ENCODE results near the gene AFDN.

The AFDN gene

GRCh38 chr6:167832497-167833395 is 6.0 kb downstream of the AFDN start:
- Histone ChIP-seq H4K20me1 (ENCODE audit: low read depth, low read length) (peaks cover 65% of the 10 kb centered on the region), H3K27ac (ENCODE audit: low read depth, low read length) (no peak overlapping the region), H3K27me3 (ENCODE audit: low read length) (no peaks in the 10 kb centered on the region), H3K79me2 (ENCODE audit: insufficient read depth, low read length) (peaks cover 7% of the 10 kb centered on the region), H3F3A (ENCODE audit: insufficient read depth) (0 out of 2 replicates have a peak, but pooled peaks cover 7% of the 10 kb centered on the region), H2AFZ (ENCODE audit: low read depth, low read length, severe bottlenecking) (no peak overlapping the region), H3K9ac (ENCODE audit: low read length) (no peak overlapping the region), H3K9me2 (replicated peaks; ENCODE audit: insufficient read depth, low read length) (no peaks in the 10 kb centered on the region), H3K9me3 (ENCODE audit: insufficient read depth, low read length) (no peaks in the 10 kb centered on the region), H3K4me2 (ENCODE audit: low read depth, low read length, poor library complexity, severe bottlenecking) (no peak overlapping the region), H3K36me3 (ENCODE audit: low read length) (no peaks in the 10 kb centered on the region), H3K4me3 (ENCODE audit: insufficient read depth, low read length, poor library complexity, severe bottlenecking) (no peak overlapping the region)
- TF ChIP-seq EZH2phosphoT487 (conservative IDR thresholded peaks at IDR 0.05; ENCODE audit: low read length) = no peak

- H4K20me1 ChIP-seq (ENCODE audit: low read depth, low read length) = peaks cover 64% of the 10 kb centered on the region
These were observed 6.7 kb downstream of the AFDN start for GRCh38 chr6:167833396-167833763.

GRCh38 chr6:167835260-167835659 is 8.5 kb downstream of the AFDN start:
- Histone ChIP-seq H2AFZ (ENCODE audit: low read depth, low read length, severe bottlenecking) (no peak overlapping the region), H3K27ac (ENCODE audit: low read depth, low read length) (no peak overlapping the region), H4K20me1 (ENCODE audit: low read depth, low read length) (peaks cover 62% of the 10 kb centered on the region), H3K36me3 (ENCODE audit: low read length) (no peaks in the 10 kb centered on the region), H3K4me3 (ENCODE audit: insufficient read depth, low read length, poor library complexity, severe bottlenecking) (no peak overlapping the region), H3F3A (ENCODE audit: insufficient read depth) (no peaks in the 10 kb centered on the region), H3K9me3 (ENCODE audit: insufficient read depth, low read length) (no peaks in the 10 kb centered on the region), H3K27me3 (ENCODE audit: low read length) (no peaks in the 10 kb centered on the region), H3K79me2 (ENCODE audit: insufficient read depth, low read length) (peaks cover 15% of the 10 kb centered on the region), H3K9me2 (replicated peaks; ENCODE audit: insufficient read depth, low read length) (no peaks in the 10 kb centered on the region), H3K4me2 (ENCODE audit: low read depth, low read length, poor library complexity, severe bottlenecking) (no peak overlapping the region), H3K9ac (ENCODE audit: low read length) (no peak overlapping the region)
- no peak for TF ChIP-seq EZH2phosphoT487 (conservative IDR thresholded peaks at IDR 0.05; ENCODE audit: low read length)
- TF ChIP-seq CTCF (IDR thresholded peaks at IDR 0.05; ENCODE audit: insufficient read depth, low read length, poor library complexity, severe bottlenecking) = no peak

More at GRCh38 chr6:167833396-167833763, 6.7 kb downstream of the AFDN start:
- Histone ChIP-seq H3K9me2 (replicated peaks; ENCODE audit: insufficient read depth, low read length) (no peaks in the 10 kb centered on the region), H2AFZ (ENCODE audit: low read depth, low read length, severe bottlenecking) (no peak overlapping the region), H3K4me3 (ENCODE audit: insufficient read depth, low read length, poor library complexity, severe bottlenecking) (no peak overlapping the region), H3K27me3 (ENCODE audit: low read length) (no peaks in the 10 kb centered on the region), H3K4me2 (ENCODE audit: low read depth, low read length, poor library complexity, severe bottlenecking) (no peak overlapping the region), H3K9ac (ENCODE audit: low read length) (no peak overlapping the region), H3K36me3 (ENCODE audit: low read length) (no peaks in the 10 kb centered on the region), H3K9me3 (ENCODE audit: insufficient read depth, low read length) (no peaks in the 10 kb centered on the region), H3K79me2 (ENCODE audit: insufficient read depth, low read length) (peaks cover 7% of the 10 kb centered on the region), H3F3A (ENCODE audit: insufficient read depth) (0 out of 2 replicates have a peak, but pooled peaks cover under 1% of the 10 kb centered on the region), H3K27ac (ENCODE audit: low read depth, low read length) (no peak overlapping the region)
- TF ChIP-seq EZH2phosphoT487 (conservative IDR thresholded peaks at IDR 0.05; ENCODE audit: low read length) (no peak), CTCF (IDR thresholded peaks at IDR 0.05; ENCODE audit: insufficient read depth, low read length, poor library complexity, severe bottlenecking) (no peak)

GRCh38 chr6:167836721-167837120 is 10.0 kb downstream of the AFDN start:
- Histone ChIP-seq H2AFZ (ENCODE audit: low read depth, low read length, severe bottlenecking) (no peak overlapping the region), H3K9ac (ENCODE audit: low read length) (no peak overlapping the region), H3K27ac (ENCODE audit: low read depth, low read length) (no peak overlapping the region), H3K9me2 (replicated peaks; ENCODE audit: insufficient read depth, low read length) (no peaks in the 10 kb centered on the region), H4K20me1 (ENCODE audit: low read depth, low read length) (peaks cover 61% of the 10 kb centered on the region), H3F3A (ENCODE audit: insufficient read depth) (no peaks in the 10 kb centered on the region), H3K36me3 (ENCODE audit: low read length) (no peaks in the 10 kb centered on the region), H3K4me2 (ENCODE audit: low read depth, low read length, poor library complexity, severe bottlenecking) (no peak overlapping the region), H3K9me3 (ENCODE audit: insufficient read depth, low read length) (no peaks in the 10 kb centered on the region), H3K27me3 (ENCODE audit: low read length) (no peaks in the 10 kb centered on the region), H3K4me3 (ENCODE audit: insufficient read depth, low read length, poor library complexity, severe bottlenecking) (no peak overlapping the region), H3K79me2 (ENCODE audit: insufficient read depth, low read length) (peaks cover 15% of the 10 kb centered on the region)
- TF ChIP-seq EZH2phosphoT487 (conservative IDR thresholded peaks at IDR 0.05; ENCODE audit: low read length) = no peak
- no peak for TF ChIP-seq CTCF (IDR thresholded peaks at IDR 0.05; ENCODE audit: insufficient read depth, low read length, poor library complexity, severe bottlenecking)

Measured in SU-DHL-6 (cell line).